CD4-positive, alpha-beta T cell (primary cell): ENCODE data around the gene HTT-AS. TPM values are rescaled to one million over a fixed set of nuclear protein-coding genes. Genes with fewer than 3 reads are reported as not detected.

Experiments used
- ATAC-seq: fragments of 200-7000 bp; cut with Tn5 transposase; one replicate; pipeline ENCODE4 v1.10.0; 2022; ENCODE audit warnings: mild to moderate bottlenecking; ENCODE audit not compliant: poor library complexity
- CTCF ChIA-PET: fragments of 350-600 bp; sonication (Branson Sonifier 250); formaldehyde crosslinking; loops from one replicate; lab custom pipeline; 2021; ENCODE audit warnings: antibody characterized with exemption, inconsistent platforms; lab: Charles Lee
- POLR2A ChIA-PET: fragments of 350-600 bp; sonication (Branson Sonifier 250); formaldehyde crosslinking; loops from one replicate; lab custom pipeline; 2021; ENCODE audit warnings: antibody characterized with exemption, inconsistent platforms; lab: Charles Lee
- DNase-seq, 14 experiments: peaks; one replicate each; pipeline ENCODE4 v3.0.0-alpha.2; 2013 to 2020; ENCODE audit warnings: mixed read lengths in 2 of 14
- H3K27ac ChIP-seq, 2 donors: one replicate each; pipeline versions ENCODE4 v1.5.1 to v1.7.0; 2013; ENCODE audit warnings: low read length in 2 of 2, low read depth in 1 of 2, mild to moderate bottlenecking in 1 of 2
- H3K27me3 ChIP-seq, 2 experiments: 1 replicate in 1 of 2; 2 replicates in 1 of 2; pipeline versions ENCODE4 v1.6.1 to v1.7.0; 2013; ENCODE audit warnings: low read length in 2 of 2, control low read depth in 1 of 2, mild to moderate bottlenecking in 1 of 2, moderate library complexity in 1 of 2; ENCODE audit not compliant: insufficient read depth in 2 of 2, control insufficient read depth in 1 of 2
- H3K36me3 ChIP-seq: one replicate; pipeline ENCODE4 v1.6.1; 2013; ENCODE audit warnings: low read length, control low read depth; ENCODE audit not compliant: insufficient read depth
- H3K4me1 ChIP-seq: one replicate; pipeline ENCODE4 v1.6.1; 2013; ENCODE audit warnings: low read length, control low read depth; ENCODE audit not compliant: insufficient read depth
- H3K4me3 ChIP-seq: one replicate; pipeline ENCODE4 v1.5.1; 2013; ENCODE audit warnings: mild to moderate bottlenecking, low read length, moderate library complexity
- H3K9me3 ChIP-seq, 2 experiments: 1 replicate in 1 of 2; 2 replicates in 1 of 2; pipeline versions ENCODE4 v1.6.1 to v1.7.0; 2013; ENCODE audit warnings: low read length in 2 of 2, mild to moderate bottlenecking in 2 of 2, control low read depth in 1 of 2, moderate library complexity in 1 of 2; ENCODE audit not compliant: control insufficient read depth in 1 of 2, insufficient read depth in 1 of 2
- H3K27ac Mint-ChIP-seq: one replicate; pipeline ENCODE4 v1.8.0; 2020; ENCODE audit warnings: mixed read lengths
- H3K27me3 Mint-ChIP-seq: one replicate; pipeline ENCODE4 v1.8.0; 2021; ENCODE audit warnings: mixed read lengths
- H3K36me3 Mint-ChIP-seq: one replicate; pipeline ENCODE4 v1.8.0; 2021; ENCODE audit warnings: low read depth, mixed read lengths
- H3K4me1 Mint-ChIP-seq: one replicate; pipeline ENCODE4 v1.8.0; 2021; ENCODE audit warnings: low read depth, mixed read lengths
- H3K4me3 Mint-ChIP-seq: one replicate; pipeline ENCODE4 v1.8.0; 2020; ENCODE audit warnings: mild to moderate bottlenecking, mixed read lengths
- H3K9me3 Mint-ChIP-seq: one replicate; pipeline ENCODE4 v1.8.0; 2020; ENCODE audit warnings: mixed read lengths
- intact Hi-C, 2 experiments: fragments of 100-400 bp; cut with DNase I in 1 of 2; cut with micrococcal nuclease in 1 of 2; formaldehyde crosslinking; loops; one replicate each; pipeline versions ENCODE4 v1.15.1 to v1.9.0; 2023 to 2025; cut with DNase I, micrococcal nuclease
- total RNA-seq, 174 experiments: library from RNA in 2 of 174; stranded (reverse) in 2 of 174; gene quantifications; one replicate each; pipeline ENCODE4 v1.2.3 and lab custom pipeline; 2021 to 2026
- TF ChIP-seq, protein P1 (sequence below): fragments of 200-600 bp; IDR thresholded peaks from one replicate; pipeline ENCODE4 v1.8.0; 2022; ENCODE audit warnings: antibody characterized with exemption, mild to moderate bottlenecking

The HTT-AS gene
- total RNA-seq, 2 experiments from 2014 or later: not detected

GRCh38 chr4:3021627-3022026, 52.7 kb downstream of the HTT-AS start:
- TF ChIP-seq, protein P1, sequence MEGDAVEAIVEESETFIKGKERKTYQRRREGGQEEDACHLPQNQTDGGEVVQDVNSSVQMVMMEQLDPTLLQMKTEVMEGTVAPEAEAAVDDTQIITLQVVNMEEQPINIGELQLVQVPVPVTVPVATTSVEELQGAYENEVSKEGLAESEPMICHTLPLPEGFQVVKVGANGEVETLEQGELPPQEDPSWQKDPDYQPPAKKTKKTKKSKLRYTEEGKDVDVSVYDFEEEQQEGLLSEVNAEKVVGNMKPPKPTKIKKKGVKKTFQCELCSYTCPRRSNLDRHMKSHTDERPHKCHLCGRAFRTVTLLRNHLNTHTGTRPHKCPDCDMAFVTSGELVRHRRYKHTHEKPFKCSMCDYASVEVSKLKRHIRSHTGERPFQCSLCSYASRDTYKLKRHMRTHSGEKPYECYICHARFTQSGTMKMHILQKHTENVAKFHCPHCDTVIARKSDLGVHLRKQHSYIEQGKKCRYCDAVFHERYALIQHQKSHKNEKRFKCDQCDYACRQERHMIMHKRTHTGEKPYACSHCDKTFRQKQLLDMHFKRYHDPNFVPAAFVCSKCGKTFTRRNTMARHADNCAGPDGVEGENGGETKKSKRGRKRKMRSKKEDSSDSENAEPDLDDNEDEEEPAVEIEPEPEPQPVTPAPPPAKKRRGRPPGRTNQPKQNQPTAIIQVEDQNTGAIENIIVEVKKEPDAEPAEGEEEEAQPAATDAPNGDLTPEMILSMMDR: no peak
- Mint-ChIP-seq H3K9me3 (peaks cover 7% of the 10 kb centered on the region), H3K4me3 (no peak overlapping the region), H3K27me3 (no peaks in the 10 kb centered on the region), H3K4me1 (no peaks in the 10 kb centered on the region), H3K36me3 (no peaks in the 10 kb centered on the region), H3K27ac (no peak overlapping the region)
- H3K4me3 ChIP-seq: no peak overlapping the region
- DNase-seq (no peak), ATAC-seq (no peak)
- ChIA-PET POLR2A (interaction anchor here (0.6 kb wide), 1 partner anchor 1157 kb away, joined by 3 read pairs; no protein-coding TSS in a partner anchor), CTCF (no interaction called here)
- H3K27ac ChIP-seq: no peak overlapping the region
- H3K27me3 ChIP-seq: no peaks in the 10 kb centered on the region
- H3K9me3 ChIP-seq: peaks cover 0 to 14% of the 10 kb centered on the region in 2 experiments
- peaks cover 8% of the 10 kb centered on the region for H3K4me1 ChIP-seq
- no peaks in the 10 kb centered on the region for H3K36me3 ChIP-seq
- intact Hi-C loops: no loop called here

- intact Hi-C loops: no loop called here
- Histone ChIP-seq H3K36me3 (no peaks in the 10 kb centered on the region), H3K4me3 (no peak overlapping the region), H3K27ac (no peak overlapping the region), H3K27me3 (no peaks in the 10 kb centered on the region), H3K4me1 (peaks cover 8% of the 10 kb centered on the region), H3K9me3 (peaks cover 0 to 14% of the 10 kb centered on the region in 2 experiments)
- Mint-ChIP-seq H3K27me3 (no peaks in the 10 kb centered on the region), H3K36me3 (no peaks in the 10 kb centered on the region), H3K4me3 (no peak overlapping the region), H3K4me1 (no peaks in the 10 kb centered on the region), H3K27ac (no peak overlapping the region), H3K9me3 (peaks cover 7% of the 10 kb centered on the region)
- TF ChIP-seq, protein P1: no peak
- ChIA-PET POLR2A (no interaction called here), CTCF (no interaction called here)
- DNase-seq (peak in 2 of 14 experiments; percentile 8 to 32), ATAC-seq (no peak)
Observed at GRCh38 chr4:3021127-3021526, 53.2 kb downstream of the HTT-AS start.

- no peak for DNase-seq
- H3K36me3 Mint-ChIP-seq: no peaks in the 10 kb centered on the region
Observed at GRCh38 chr4:3019145-3019846, 55.0 kb downstream of the HTT-AS start.

More at GRCh38 chr4:3019145-3019846, 55.0 kb downstream of the HTT-AS start:
- Mint-ChIP-seq H3K9me3 (peaks cover 7% of the 10 kb centered on the region), H3K4me1 (no peaks in the 10 kb centered on the region), H3K27me3 (no peaks in the 10 kb centered on the region), H3K27ac (no peak overlapping the region), H3K4me3 (no peak overlapping the region)
- TF ChIP-seq, protein P1: no peak
- Histone ChIP-seq H3K27ac (no peak overlapping the region), H3K9me3 (peaks cover 0 to 13% of the 10 kb centered on the region in 2 experiments), H3K36me3 (no peaks in the 10 kb centered on the region), H3K4me1 (peaks cover 8% of the 10 kb centered on the region), H3K4me3 (no peak overlapping the region), H3K27me3 (no peaks in the 10 kb centered on the region)
- intact Hi-C loops: no loop called here
- POLR2A ChIA-PET: no interaction called here
- no peak for ATAC-seq
- CTCF ChIA-PET: no interaction called here
